GM20431 (cell line): ENCODE data around the gene CIPC.

Experiments used
- in situ Hi-C: fragments of 300-500 bp; cut with MseI, MboI; formaldehyde crosslinking; loops from one replicate; pipeline ENCODE4 v1.15.0; 2020; ENCODE audit warnings: low sequenced_read_pairs; ENCODE audit not compliant: unreplicated experiment

CIPC gene

GRCh38 chr14:77067632-77068516 is 30.2 kb upstream of the CIPC start:
- in situ Hi-C loops = no loop called here

GRCh38 chr14:77068517-77069200 is 29.4 kb upstream of the CIPC start:
- in situ Hi-C loops = no loop called here

GRCh38 chr14:77069551-77069950 is 28.5 kb upstream of the CIPC start:
- in situ Hi-C loops = no loop called here

GRCh38 chr14:77071938-77072388 is 26.1 kb upstream of the CIPC start:
- in situ Hi-C loops = loop anchor here (10.0 kb wide), 1 partner anchor 187 kb away; no protein-coding TSS in a partner anchor

- in situ Hi-C loops = loop anchor here (10.0 kb wide), 1 partner anchor 190 kb away; no protein-coding TSS in a partner anchor
These were observed 23.1 kb upstream of the CIPC start for GRCh38 chr14:77074969-77075368.

GRCh38 chr14:77076113-77076631 is 21.9 kb upstream of the CIPC start:
- in situ Hi-C loops = loop anchor here (10.0 kb wide), 1 partner anchor 191 kb away; no protein-coding TSS in a partner anchor

GRCh38 chr14:77077040-77077439 is 21.0 kb upstream of the CIPC start:
- in situ Hi-C loops = loop anchor here (10.0 kb wide), 1 partner anchor 192 kb away; no protein-coding TSS in a partner anchor

GRCh38 chr14:77082356-77082755 is 15.7 kb upstream of the CIPC start:
- in situ Hi-C loops = no loop called here

- in situ Hi-C loops = no loop called here
These were observed 15.0 kb upstream of the CIPC start for GRCh38 chr14:77083082-77083481.

- in situ Hi-C loops = no loop called here
These were observed 13.1 kb upstream of the CIPC start for GRCh38 chr14:77084985-77085384.

GRCh38 chr14:77085538-77085937 is 12.5 kb upstream of the CIPC start:
- in situ Hi-C loops = no loop called here

GRCh38 chr14:77086017-77086727 is 11.9 kb upstream of the CIPC start:
- in situ Hi-C loops = no loop called here

GRCh38 chr14:77086951-77087350 is 11.1 kb upstream of the CIPC start:
- in situ Hi-C loops = no loop called here

GRCh38 chr14:77087631-77088030 is 10.4 kb upstream of the CIPC start:
- in situ Hi-C loops = no loop called here

GRCh38 chr14:77088219-77088618 is 9.8 kb upstream of the CIPC start:
- in situ Hi-C loops = no loop called here

- in situ Hi-C loops = no loop called here
These were observed 9.4 kb upstream of the CIPC start for GRCh38 chr14:77088645-77089044.

- in situ Hi-C loops = no loop called here
These were observed 6.5 kb upstream of the CIPC start for GRCh38 chr14:77091518-77091917.

- in situ Hi-C loops = no loop called here
These were observed 5.4 kb upstream of the CIPC start for GRCh38 chr14:77092676-77093075.

GRCh38 chr14:77094672-77095284 is 3.3 kb upstream of the CIPC start:
- in situ Hi-C loops = no loop called here
